Dendritic cell treated with granulocyte-macrophage colony-stimulating factor and Interleukin-4, amounts not matched to agents 40 ng/mL and 50 ng/mL, for 4 days (primary cell): ENCODE data around the gene LGALS4.
A peak's percentile ranks its signal among the peaks of the same experiment; 100 is the strongest.
"Not testable (repeated sequence)": the region's sequence is repeated elsewhere in the genome, so short reads cannot be mapped to it uniquely, and the experiment has no call there.

Experiments used
- H3K27ac Mint-ChIP-seq: one replicate; pipeline ENCODE4 v1.8.0; 2022; ENCODE audit warnings: mild to moderate bottlenecking, mixed read lengths
- H3K27me3 Mint-ChIP-seq: one replicate; pipeline ENCODE4 v1.8.0; 2022; ENCODE audit warnings: mild to moderate bottlenecking, mixed read lengths
- H3K36me3 Mint-ChIP-seq: one replicate; pipeline ENCODE4 v1.8.0; 2022; ENCODE audit warnings: low read depth, mixed read lengths
- H3K4me1 Mint-ChIP-seq: one replicate; pipeline ENCODE4 v1.8.0; 2022; ENCODE audit warnings: low read depth, mixed read lengths
- H3K4me3 Mint-ChIP-seq: one replicate; pipeline ENCODE4 v1.8.0; 2022; ENCODE audit warnings: mild to moderate bottlenecking, moderate library complexity, mixed read lengths
- H3K9me3 Mint-ChIP-seq: one replicate; pipeline ENCODE4 v1.8.0; 2022; ENCODE audit warnings: mixed read lengths
- intact Hi-C: fragments of 100-400 bp; cut with micrococcal nuclease; formaldehyde crosslinking; loops from one replicate; pipeline ENCODE4 v1.15.0; 2022

Gene LGALS4

GRCh38 chr19:38812841-38813320, at the start of gene LGALS4:
Gene LGALS4 (minus strand): TSS chr19:38812945. CDS start chr19:38812886, 59 bp downstream.
- Mint-ChIP-seq H3K27me3 (no peaks in the 10 kb centered on the region), H3K4me1 (peaks cover 6% of the 10 kb centered on the region), H3K9me3 (no peaks in the 10 kb centered on the region), H3K27ac (no peak within 1 kb of the TSS), H3K4me3 (no peak within 1 kb of the TSS), H3K36me3 (peaks cover 32% of the 10 kb centered on the region)
- intact Hi-C loops = no loop called here

DNA sequence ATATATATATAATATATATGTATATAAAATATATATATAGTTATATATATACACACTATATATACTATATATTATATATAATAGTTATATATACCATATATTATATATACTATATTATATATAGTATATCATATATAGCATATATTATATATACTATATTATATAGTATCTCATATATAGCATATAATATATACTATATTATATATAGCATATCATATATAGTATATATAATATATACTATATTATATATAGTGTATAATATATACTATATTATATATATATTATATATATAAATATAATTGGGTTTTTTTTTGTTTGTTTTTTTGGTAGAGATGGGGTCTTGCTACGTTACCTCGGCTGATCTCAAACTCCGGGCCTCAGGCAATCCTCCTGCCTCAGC, 48.6 kb upstream of the LGALS4 start:
- intact Hi-C loops = no loop called here
- Mint-ChIP-seq H3K4me3 (no peak overlapping the region), H3K36me3 (no peaks in the 10 kb centered on the region), H3K4me1 (peaks cover 50% of the 10 kb centered on the region), H3K27ac (no peak overlapping the region), H3K27me3 (peaks cover 3% of the 10 kb centered on the region), H3K9me3 (no peaks in the 10 kb centered on the region)

- H3K9me3 Mint-ChIP-seq, intact Hi-C loops, H3K27me3 Mint-ChIP-seq, H3K36me3 Mint-ChIP-seq, H3K4me3 Mint-ChIP-seq, H3K27ac Mint-ChIP-seq: not testable (repeated sequence)
- peaks cover 40% of the 10 kb centered on the region for H3K4me1 Mint-ChIP-seq
Observed at GRCh38 chr19:38859631-38860204, 47.0 kb upstream of the LGALS4 start.

DNA sequence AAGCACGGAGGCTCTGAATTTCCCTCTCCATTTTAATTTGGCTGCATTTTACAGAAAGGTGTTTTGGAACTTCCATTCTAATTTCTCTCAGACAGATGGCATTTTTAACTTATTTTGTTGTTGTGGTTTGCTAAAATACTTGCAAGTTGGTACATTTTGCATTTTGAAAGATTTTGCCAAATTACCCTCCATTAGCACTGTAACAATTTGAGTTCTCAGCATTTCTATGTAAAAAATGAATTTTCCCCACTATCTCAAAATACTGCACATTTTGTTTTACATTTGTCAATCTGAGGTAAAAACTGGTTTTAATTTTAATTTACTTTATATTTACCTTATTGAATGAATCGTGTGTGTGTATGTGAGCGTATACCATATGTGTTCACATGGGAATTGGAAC, 44.1 kb upstream of the LGALS4 start:
- peaks cover 31% of the 10 kb centered on the region for H3K4me1 Mint-ChIP-seq
- no peaks in the 10 kb centered on the region for H3K9me3 Mint-ChIP-seq
- H3K4me3 Mint-ChIP-seq = no peak overlapping the region
- H3K27me3 Mint-ChIP-seq = peaks cover 6% of the 10 kb centered on the region
- peak overlapping the region; percentile 87 for H3K27ac Mint-ChIP-seq
- peaks cover 10% of the 10 kb centered on the region for H3K36me3 Mint-ChIP-seq
- intact Hi-C loops = no loop called here

GRCh38 chr19:38855751-38856150, 43.0 kb upstream of the LGALS4 start:
- Mint-ChIP-seq H3K36me3 (peaks cover 20% of the 10 kb centered on the region), H3K4me1 (peaks cover 31% of the 10 kb centered on the region)
- H3K27ac Mint-ChIP-seq, H3K4me3 Mint-ChIP-seq, intact Hi-C loops, H3K9me3 Mint-ChIP-seq, H3K27me3 Mint-ChIP-seq: not testable (repeated sequence)

DNA sequence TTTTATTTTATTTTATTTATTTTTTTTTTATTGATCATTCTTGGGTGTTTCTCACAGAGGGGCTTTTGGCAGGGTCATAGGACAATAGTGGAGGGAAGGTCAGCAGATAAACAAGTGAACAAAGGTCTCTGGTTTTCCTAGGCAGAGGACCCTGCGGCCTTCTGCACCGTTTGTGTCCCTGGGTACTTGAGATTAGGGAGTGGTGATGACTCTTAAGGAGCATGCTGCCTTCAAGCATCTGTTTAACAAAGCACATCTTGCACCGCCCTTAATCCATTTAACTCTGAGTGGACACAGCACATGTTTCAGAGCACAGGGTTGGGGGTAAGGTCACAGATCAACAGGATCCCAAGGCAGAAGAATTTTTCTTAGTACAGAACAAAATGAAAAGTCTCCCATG, 42.2 kb upstream of the LGALS4 start:
- peaks cover 25% of the 10 kb centered on the region for H3K36me3 Mint-ChIP-seq
- H3K9me3 Mint-ChIP-seq, H3K27me3 Mint-ChIP-seq, H3K4me3 Mint-ChIP-seq, H3K27ac Mint-ChIP-seq, intact Hi-C loops: not testable (repeated sequence)
- H3K4me1 Mint-ChIP-seq = peaks cover 31% of the 10 kb centered on the region

DNA sequence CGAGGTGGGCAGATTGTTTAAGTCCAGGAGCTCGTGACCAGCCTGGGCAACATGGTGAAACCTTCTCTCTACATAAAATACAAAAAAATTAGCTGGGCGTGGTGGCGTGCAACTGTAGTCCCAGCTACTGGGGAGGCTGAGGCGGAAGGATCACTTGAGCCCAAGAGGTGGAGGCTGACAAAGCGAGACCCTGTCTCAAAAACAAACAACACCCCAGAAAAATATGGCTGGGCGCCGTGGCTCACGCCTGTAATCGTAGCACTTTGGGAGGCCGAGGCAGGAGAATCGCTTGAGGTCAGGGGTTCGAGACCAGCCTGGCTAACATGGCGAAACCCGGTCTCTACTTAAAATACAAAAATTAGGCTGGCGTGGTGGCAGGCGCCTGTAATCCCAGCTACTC, 40.5 kb upstream of the LGALS4 start:
- Mint-ChIP-seq H3K27ac (peak overlapping the region; percentile 99), H3K27me3 (peaks cover 6% of the 10 kb centered on the region), H3K4me3 (peak overlapping the region; percentile 85), H3K36me3 (peaks cover 40% of the 10 kb centered on the region), H3K9me3 (no peaks in the 10 kb centered on the region), H3K4me1 (peaks cover 40% of the 10 kb centered on the region)
- intact Hi-C loops = no loop called here

DNA sequence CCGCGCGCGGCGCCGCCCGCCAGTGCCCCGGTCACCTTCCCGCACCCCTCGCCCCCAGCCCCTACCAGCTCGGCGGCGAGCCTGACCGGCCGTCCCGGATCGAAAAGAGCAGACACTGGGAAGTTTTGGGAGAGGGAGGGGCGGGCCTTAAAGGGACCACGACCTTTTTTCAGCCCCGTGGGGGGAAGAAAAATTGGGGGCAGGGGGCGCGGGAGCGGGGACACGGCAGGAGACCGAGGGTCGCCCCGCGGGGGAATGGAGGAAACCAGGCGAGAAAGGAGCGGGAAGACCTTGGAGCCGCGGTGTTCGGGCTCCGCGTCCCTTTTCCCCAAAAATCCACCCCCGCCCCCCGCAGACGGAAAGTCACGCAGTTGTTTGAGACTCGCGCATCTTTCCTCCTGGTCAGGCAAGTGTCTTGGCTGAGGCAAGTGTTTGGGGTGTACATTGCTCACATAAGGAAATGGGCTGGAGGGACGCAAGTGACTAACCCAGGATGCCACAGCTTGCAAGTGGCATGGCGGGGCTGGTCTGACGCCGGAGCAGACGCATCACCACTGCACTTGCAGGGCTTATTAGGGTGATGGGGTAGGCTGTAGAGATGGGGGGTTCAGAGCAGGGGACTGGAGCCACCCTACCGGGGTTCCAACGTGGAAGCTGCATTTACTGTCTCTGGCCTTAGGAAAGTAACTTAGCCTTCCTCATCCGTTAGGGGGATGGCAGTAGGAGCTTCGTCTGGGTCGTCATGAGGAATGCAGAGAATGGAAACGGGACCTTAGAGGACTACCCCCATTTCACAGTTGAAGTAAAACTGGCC, 39.7 kb upstream of the LGALS4 start:
- H3K4me3 Mint-ChIP-seq = peak overlapping the region; percentile 85

DNA sequence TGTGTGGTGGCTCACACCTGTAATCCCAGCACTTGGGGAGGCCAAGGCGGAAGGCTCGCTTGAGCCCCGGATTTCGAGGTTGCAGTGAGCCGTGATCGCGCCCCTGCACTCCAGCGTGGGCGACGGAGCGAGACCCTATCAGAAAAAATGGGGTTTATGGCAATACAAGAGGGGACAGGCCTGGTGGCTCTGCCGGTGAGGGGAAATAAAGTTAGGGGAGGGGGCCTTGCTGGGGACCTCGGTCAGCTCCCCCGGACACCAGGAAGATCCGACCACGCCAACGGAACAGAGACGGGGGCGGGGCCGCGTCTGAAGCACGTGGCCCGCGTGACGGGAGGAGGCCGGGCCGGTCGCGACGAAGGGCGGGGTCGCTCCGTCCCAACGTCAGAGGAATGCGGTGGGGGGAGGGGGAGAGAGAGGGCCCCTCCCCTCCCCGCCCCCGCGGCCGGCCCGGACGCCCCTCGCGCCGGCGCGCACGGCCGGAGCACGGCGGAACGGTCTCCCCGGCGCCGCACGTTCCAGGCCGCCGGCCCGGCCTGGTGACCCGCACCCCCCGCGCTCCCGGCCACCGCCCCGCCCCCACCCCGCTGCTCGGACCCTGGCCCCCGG, 39.0 kb upstream of the LGALS4 start:
- H3K36me3 Mint-ChIP-seq = peaks cover 55% of the 10 kb centered on the region
- no peaks in the 10 kb centered on the region for H3K9me3 Mint-ChIP-seq
- peaks cover 6% of the 10 kb centered on the region for H3K27me3 Mint-ChIP-seq
- H3K4me3 Mint-ChIP-seq = peak overlapping the region; percentile 88
- peaks cover 37% of the 10 kb centered on the region for H3K4me1 Mint-ChIP-seq
- peak overlapping the region; percentile 99 for H3K27ac Mint-ChIP-seq
- intact Hi-C loops = loop anchor here (1.0 kb wide), 1 partner anchor 18 kb away; no protein-coding TSS in a partner anchor

More for the DNA sequence above, 39.7 kb upstream of the LGALS4 start:
- Mint-ChIP-seq H3K27ac (peak overlapping the region; percentile 99), H3K9me3 (no peaks in the 10 kb centered on the region), H3K4me1 (peaks cover 40% of the 10 kb centered on the region), H3K36me3 (peaks cover 48% of the 10 kb centered on the region), H3K27me3 (peaks cover 6% of the 10 kb centered on the region)
- intact Hi-C loops = loop anchor here (1.0 kb wide), 1 partner anchor 17 kb away; no protein-coding TSS in a partner anchor

DNA sequence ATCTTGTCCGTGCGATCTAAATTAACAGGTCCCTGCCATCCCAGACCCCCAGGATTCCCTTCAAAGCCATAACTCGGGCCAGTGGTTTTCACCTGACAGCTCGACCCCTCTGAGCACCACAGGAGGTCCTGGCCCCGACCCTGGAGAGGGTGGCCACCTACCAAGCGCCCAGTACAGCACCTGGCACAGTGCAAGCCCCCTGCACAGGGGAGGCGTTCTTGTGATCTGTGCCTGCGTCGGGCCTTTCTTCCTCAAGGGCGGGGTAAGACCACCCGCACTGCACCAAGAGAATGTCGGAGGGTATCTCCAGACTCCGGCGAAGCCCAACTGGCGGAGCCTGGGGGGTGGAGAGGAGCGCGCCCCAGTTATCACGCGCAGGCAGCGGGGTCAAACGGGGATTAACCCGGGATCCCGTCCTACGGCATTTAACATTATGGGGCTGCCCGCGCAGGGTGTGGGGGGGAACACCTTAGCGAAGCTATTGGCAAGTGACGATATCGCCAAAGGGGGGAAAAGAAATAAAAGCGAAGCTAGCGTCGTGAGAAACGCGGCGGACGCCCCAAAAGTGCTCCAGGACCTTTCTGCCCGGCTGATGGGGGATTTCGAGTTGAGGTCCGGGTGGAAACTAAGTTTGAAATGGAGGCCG, 38.4 kb upstream of the LGALS4 start:
- H3K9me3 Mint-ChIP-seq = no peaks in the 10 kb centered on the region
- H3K36me3 Mint-ChIP-seq = peaks cover 61% of the 10 kb centered on the region
- peak overlapping the region; percentile 88 for H3K4me3 Mint-ChIP-seq
- H3K27me3 Mint-ChIP-seq = peaks cover 2% of the 10 kb centered on the region
- H3K4me1 Mint-ChIP-seq = peaks cover 31% of the 10 kb centered on the region
- H3K27ac Mint-ChIP-seq = peak overlapping the region; percentile 99
- intact Hi-C loops = loop anchor here (1.0 kb wide), 1 partner anchor 48 kb away; the partner anchor contains the start of genes NFKBIB and SIRT2

- no peaks in the 10 kb centered on the region for H3K9me3 Mint-ChIP-seq
- peaks cover 67% of the 10 kb centered on the region for H3K36me3 Mint-ChIP-seq
- no peaks in the 10 kb centered on the region for H3K27me3 Mint-ChIP-seq
- peak overlapping the region; percentile 99 for H3K27ac Mint-ChIP-seq
- H3K4me1 Mint-ChIP-seq = peaks cover 35% of the 10 kb centered on the region
- peak overlapping the region; percentile 88 for H3K4me3 Mint-ChIP-seq
- intact Hi-C loops = loop anchor here (1.0 kb wide), 1 partner anchor 49 kb away; the partner anchor contains the start of genes NFKBIB and SIRT2
Observed at GRCh38 chr19:38850436-38850975, 37.8 kb upstream of the LGALS4 start.

DNA sequence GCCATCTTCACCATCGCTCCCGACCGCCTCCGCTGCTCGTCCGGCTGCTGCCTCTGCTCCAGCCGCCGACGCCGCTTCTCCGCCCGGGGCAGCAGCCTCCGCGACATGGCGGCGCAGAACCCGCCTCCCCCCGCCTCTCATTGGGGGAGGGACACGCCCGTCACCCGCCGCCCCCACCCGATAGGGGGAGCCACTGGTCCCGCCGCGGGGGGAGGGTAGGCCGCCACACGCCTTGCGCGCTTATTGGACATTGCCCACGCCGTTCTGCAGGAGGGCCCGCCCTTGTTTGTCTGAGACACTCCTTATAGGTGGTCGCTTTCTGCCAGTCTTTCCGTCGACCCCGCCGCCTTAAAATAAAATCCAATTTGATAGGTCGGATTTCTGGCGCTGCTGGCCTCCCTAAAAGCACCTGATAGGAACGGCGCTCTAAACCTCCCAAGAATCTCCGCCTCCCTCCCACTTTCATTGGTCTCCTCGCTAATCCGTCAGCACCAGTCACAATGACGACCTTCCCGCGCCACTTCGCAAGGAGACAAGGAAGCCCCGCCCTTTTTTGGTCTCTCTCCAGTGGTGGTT, 37.2 kb upstream of the LGALS4 start, which contains the start of gene HNRNPL:
Gene HNRNPL (minus strand): TSS at position 127 of the 576 bp plus-strand sequence. CDS start 20 bp downstream, at position 107.
- H3K27me3 Mint-ChIP-seq = no peaks in the 10 kb centered on the region
- peaks cover 39% of the 10 kb centered on the region for H3K4me1 Mint-ChIP-seq
- intact Hi-C loops = loop anchor here (1.0 to 10.0 kb wide), 3 partner anchors 17 to 115 kb away; partner anchors contain the start of genes NFKBIB and SIRT2
- peak within 1 kb of the TSS; percentile 99 for H3K27ac Mint-ChIP-seq
- peaks cover 73% of the 10 kb centered on the region for H3K36me3 Mint-ChIP-seq
- peak within 1 kb of the TSS; percentile 88 for H3K4me3 Mint-ChIP-seq
- H3K9me3 Mint-ChIP-seq = no peaks in the 10 kb centered on the region
